Prostate gland (tissue), 2 donors: ENCODE results near the gene COL25A1.

Experiments
- CTCF ChIP-seq, 4 experiments: fragments of 200-600 bp in 2 of 4; fragments of 450-650 bp in 2 of 4; sonication (generic) in 2 of 4; IDR thresholded peaks; 1 replicate in 3 of 4; 2 replicates in 1 of 4; pipeline ENCODE4 v1.5.1; 2016 to 2019; ENCODE audit warnings: antibody characterized with exemption in 4 of 4, mild to moderate bottlenecking in 2 of 4, moderate library complexity in 2 of 4
- POLR2AphosphoS5 ChIP-seq: sonication (generic); formaldehyde crosslinking; IDR thresholded peaks from one replicate; pipeline ENCODE4 v1.6.1; 2017; ENCODE audit warnings: antibody characterized with exemption

DNA sequence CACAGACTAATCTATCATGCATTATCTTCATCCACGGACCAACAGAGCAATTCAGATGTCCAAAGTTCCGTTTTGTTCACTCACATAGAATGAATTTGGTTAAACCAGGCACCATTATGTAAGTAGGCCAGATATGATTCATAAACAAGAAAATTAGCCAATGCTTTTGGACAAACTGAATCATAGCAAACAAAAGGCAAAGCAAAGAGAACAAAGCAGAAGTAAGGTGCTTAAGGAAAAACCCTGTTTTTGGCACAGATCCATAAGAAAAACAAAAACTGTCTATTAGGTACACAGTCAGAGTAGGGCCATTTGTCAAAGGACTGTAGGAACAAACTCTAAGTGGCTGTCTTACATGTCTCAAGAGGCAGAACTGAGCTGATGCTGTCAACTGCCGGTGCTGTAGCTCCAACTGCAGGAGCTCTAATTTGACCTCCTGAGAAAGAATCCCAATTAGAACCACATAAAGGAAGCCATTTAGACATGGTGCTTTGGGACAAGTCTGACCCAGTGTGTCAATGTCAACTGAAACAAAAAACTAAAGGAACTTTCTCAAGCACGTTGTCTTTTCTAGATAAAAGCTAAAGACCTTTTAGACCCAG is 146.7 kb downstream of the COL25A1 start:
- no peak for TF ChIP-seq POLR2AphosphoS5
- no peak for TF ChIP-seq CTCF (IDR thresholded peaks at IDR 0.05)
